ENCODE results near the gene FBXO45.

DNA sequence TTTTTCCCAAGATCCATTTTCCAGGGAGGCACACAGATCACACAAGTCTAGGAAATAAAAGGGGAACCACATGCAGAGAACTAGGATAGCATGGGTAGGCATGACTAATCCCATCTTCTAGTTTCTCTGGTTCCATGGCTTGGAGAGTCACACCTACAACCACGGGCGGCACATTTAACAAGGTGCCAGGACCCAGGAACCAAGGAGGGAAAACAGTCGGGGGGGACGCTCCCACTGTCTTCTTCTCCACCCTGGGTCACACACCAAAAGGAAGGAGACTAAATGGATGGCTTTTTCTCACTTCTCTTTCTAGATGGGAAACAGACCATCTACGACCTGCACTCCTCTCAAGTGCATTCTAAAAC lies 48.8 kb upstream of the FBXO45 start:
- TF ChIP-seq MIER3 (CRISPR knock-in tag; IDR thresholded peaks at IDR 0.05; ENCODE audit: borderline replicate concordance) (no peak), HDAC1 (CRISPR knock-in tag; IDR thresholded peaks at IDR 0.05) (no peak), ZNF496 (CRISPR knock-in tag; IDR thresholded peaks at IDR 0.05; ENCODE audit: insufficient replicate concordance) (no peak), TAF15 (IDR thresholded peaks at IDR 0.05; ENCODE audit: low read depth, low read length, poor library complexity, severe bottlenecking) (no peak), RARG (CRISPR knock-in tag; IDR thresholded peaks at IDR 0.05; ENCODE audit: low read depth) (no peak), ELF3 (CRISPR knock-in tag; IDR thresholded peaks at IDR 0.05) (no peak), ATM (IDR thresholded peaks at IDR 0.05; ENCODE audit: borderline replicate concordance) (no peak), WIZ (CRISPR knock-in tag; IDR thresholded peaks at IDR 0.05) (no peak), FOXC1 (CRISPR knock-in tag; IDR thresholded peaks at IDR 0.05; ENCODE audit: borderline replicate concordance) (no peak), CTCF (CRISPR knock-in tag; IDR thresholded peaks at IDR 0.05) (no peak), NFIC (IDR thresholded peaks at IDR 0.05; ENCODE audit: low read length) (no peak), HCFC1 (IDR thresholded peaks at IDR 0.05; ENCODE audit: low read depth, low read length) (no peak), MTF1 (CRISPR knock-in tag; IDR thresholded peaks at IDR 0.05) (no peak)
